ENCODE data around the gene LGALS3BP.

LGALS3BP gene

GRCh38 chr17:79014158-79014758, 34.5 kb upstream of the LGALS3BP start:
- no peak for DNase-seq (ENCODE audit: low spot score)

GRCh38 chr17:79012563-79013134, 32.9 kb upstream of the LGALS3BP start:
- DNase-seq (ENCODE audit: low spot score): no peak

- DNase-seq (ENCODE audit: low spot score): no peak
Measured at GRCh38 chr17:79011451-79012147, 31.9 kb upstream of the LGALS3BP start.

- DNase-seq (ENCODE audit: low spot score): no peak
Measured at GRCh38 chr17:79010304-79010646, 30.6 kb upstream of the LGALS3BP start.

GRCh38 chr17:79009397-79010303, 29.9 kb upstream of the LGALS3BP start, which contains the start of gene CANT1:
CANT1 (minus strand) TSS chr17:79009764; CDS start chr17:78997622, 12,142 bp downstream.
- peak; percentile 94 for DNase-seq (ENCODE audit: low spot score)

- DNase-seq (ENCODE audit: low spot score): no peak
Measured at GRCh38 chr17:79008666-79009387, 29.1 kb upstream of the LGALS3BP start.

- DNase-seq (ENCODE audit: low spot score): no peak
Measured at GRCh38 chr17:79007504-79008381, 28.0 kb upstream of the LGALS3BP start.

- DNase-seq (ENCODE audit: low spot score): no peak
Measured at GRCh38 chr17:79006794-79007503, 27.2 kb upstream of the LGALS3BP start.

GRCh38 chr17:79006046-79006445, 26.3 kb upstream of the LGALS3BP start:
- DNase-seq (ENCODE audit: low spot score): no peak

- no peak for DNase-seq (ENCODE audit: low spot score)
Measured at GRCh38 chr17:79005063-79005861, 25.5 kb upstream of the LGALS3BP start.

GRCh38 chr17:79003661-79004411, 24.1 kb upstream of the LGALS3BP start:
- no peak for DNase-seq (ENCODE audit: low spot score)

GRCh38 chr17:79002796-79003593, 23.3 kb upstream of the LGALS3BP start:
- no peak for DNase-seq (ENCODE audit: low spot score)

GRCh38 chr17:79002291-79002690, 22.6 kb upstream of the LGALS3BP start:
- DNase-seq (ENCODE audit: low spot score): no peak

GRCh38 chr17:79001190-79002020, 21.7 kb upstream of the LGALS3BP start:
- no peak for DNase-seq (ENCODE audit: low spot score)

GRCh38 chr17:79000396-79001189, 20.9 kb upstream of the LGALS3BP start:
- no peak for DNase-seq (ENCODE audit: low spot score)

- DNase-seq (ENCODE audit: low spot score): no peak
Measured at GRCh38 chr17:78999947-79000395, 20.2 kb upstream of the LGALS3BP start.

All from ecto neural progenitor cell (in vitro differentiated cells).